HT-29 (cell line): ENCODE data around the gene RPL10. TPM values are rescaled to one million over a fixed set of nuclear protein-coding genes. Genes with fewer than 3 reads are reported as not detected.
A peak's percentile ranks its signal among the peaks of the same experiment; 100 is the strongest.
"Not testable (repeated sequence)": the region's sequence is repeated elsewhere in the genome, so short reads cannot be mapped to it uniquely, and the experiment has no call there.

Experiments used
- DNase-seq: peaks from one replicate; pipeline ENCODE4 v3.0.0-alpha.2; 2015; ENCODE audit warnings: low spot score
- total RNA-seq: library from RNA; depleted of rRNA; stranded (reverse); fragments of >200 nt; shearing (Covaris generic); gene quantifications from 2 replicates; pipeline ENCODE4 v1.2.3, GENCODE V29; 2014

Gene RPL10
- total RNA-seq, 1 experiment from 2014 or later, result 4,676 TPM

DNA sequence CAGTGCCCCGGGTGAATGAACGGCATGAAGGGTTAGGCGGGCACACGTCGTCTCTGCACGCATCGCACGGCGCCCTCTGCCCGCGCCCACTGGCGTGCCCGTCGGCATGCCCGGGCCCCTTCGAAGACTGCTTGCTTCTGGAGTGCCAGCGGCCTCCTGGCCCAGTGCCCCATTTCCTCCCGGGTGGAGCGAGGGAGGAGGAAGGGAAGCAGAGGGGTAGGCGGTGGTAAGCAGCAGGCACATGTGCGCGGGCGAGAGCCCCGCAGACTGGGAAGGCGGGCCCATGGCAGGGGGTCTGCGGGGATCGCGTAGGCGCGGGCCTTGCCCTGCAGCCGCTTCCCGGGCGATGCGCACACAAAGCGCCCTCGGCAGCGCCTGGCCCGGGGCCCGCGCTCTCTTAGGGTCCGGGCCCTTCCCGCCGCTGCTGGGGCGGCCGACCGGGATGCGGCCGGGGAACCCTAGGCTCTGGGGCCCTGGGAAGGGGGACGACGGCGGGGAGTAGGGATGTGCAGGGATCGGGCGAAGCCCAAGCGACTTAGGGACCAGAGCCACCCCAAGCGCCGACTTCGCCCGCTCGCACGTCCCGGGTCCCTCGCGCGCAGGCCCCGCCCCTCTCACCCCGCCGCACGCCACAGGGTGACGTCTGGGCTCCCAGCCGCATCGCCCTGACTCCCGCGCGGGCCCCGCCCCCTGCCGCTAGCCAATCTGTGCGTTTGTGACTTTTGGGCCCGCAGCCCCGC lies 19.9 kb upstream of the RPL10 start:
- peak; percentile 73 for DNase-seq

DNA sequence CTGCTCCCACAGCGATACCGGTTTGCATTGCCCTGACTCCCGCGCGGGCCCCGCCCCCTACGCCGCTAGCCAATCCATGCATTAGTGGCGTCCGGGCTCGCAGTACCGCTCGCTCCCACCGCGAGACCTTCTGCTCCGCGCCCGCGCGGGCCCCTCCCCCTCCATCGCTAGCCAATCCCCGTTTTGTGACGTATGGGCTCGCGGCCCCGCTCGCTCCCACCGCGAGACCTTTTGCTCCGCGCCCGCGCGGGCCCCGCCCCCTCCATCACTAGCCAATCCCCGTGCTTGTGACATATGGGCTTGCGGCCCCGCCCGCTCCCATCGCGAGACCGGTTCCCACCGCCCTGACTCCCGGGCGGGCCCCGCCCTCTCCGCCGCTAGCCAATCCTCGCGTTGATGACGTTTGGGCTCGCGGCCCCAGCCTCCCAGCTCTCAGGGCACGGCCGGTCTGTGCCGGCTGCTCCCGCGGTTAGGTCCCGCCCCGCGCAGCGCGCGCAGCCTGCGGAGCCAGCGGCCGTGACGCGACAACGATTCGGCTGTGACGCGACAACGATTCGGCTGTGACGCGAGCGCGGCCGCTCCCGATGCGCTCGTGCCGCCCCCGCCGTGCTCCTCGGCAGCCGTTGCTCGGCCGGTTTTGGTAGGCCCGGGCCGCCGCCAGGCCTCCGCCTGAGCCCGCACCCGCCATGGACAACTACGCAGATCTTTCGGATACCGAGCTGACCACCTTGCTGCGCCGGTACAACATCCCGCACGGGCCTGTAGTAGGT lies 19.2 kb upstream of the RPL10 start, which contains the start of gene EMD:
Gene EMD (plus strand): TSS at position 497 of the 770 bp plus-strand sequence. CDS start 190 bp downstream, at position 687.
- peak; percentile 99 for DNase-seq

DNA sequence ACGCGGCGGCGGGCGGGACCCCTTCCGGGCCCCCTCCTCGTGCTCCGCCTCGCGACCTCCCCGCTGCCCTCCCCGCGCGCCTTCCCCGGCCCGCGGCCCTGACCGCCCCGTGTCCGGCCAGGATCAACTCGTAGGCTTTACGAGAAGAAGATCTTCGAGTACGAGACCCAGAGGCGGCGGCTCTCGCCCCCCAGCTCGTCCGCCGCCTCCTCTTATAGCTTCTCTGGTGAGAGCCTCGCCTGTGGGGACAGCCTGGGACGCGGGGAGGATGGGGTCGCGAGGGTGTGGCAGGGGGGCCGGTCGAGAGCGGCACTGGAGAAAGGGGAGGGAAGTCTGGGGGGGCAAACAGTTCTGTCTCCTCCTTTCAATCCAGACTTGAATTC lies 18.6 kb upstream of the RPL10 start:
- no peak for DNase-seq

DNA sequence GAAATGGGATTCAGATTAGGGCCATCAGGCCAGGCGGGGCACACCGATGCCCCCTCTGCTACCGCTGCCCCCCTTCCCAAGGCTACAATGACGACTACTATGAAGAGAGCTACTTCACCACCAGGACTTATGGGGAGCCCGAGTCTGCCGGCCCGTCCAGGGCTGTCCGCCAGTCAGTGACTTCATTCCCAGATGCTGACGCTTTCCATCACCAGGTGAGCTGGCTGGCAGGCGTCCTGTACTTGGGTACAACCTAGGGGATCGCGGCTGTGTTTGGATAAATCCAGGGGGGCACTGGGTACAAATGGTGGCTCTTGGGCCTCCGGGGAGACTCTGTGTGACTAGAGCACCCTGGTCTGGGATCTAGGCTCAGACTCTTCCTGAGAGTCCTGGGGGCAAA lies 18.0 kb upstream of the RPL10 start:
- DNase-seq, result no peak

DNA sequence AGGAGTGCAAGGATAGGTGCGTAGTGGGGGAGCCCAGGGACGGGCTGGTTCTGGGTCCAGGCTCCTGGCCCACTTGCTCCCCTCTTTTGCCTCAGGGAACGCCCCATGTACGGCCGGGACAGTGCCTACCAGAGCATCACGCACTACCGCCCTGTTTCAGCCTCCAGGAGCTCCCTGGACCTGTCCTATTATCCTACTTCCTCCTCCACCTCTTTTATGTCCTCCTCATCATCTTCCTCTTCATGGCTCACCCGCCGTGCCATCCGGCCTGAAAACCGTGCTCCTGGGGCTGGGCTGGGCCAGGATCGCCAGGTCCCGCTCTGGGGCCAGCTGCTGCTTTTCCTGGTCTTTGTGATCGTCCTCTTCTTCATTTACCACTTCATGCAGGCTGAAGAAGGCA lies 17.4 kb upstream of the RPL10 start:
- no peak for DNase-seq

DNA sequence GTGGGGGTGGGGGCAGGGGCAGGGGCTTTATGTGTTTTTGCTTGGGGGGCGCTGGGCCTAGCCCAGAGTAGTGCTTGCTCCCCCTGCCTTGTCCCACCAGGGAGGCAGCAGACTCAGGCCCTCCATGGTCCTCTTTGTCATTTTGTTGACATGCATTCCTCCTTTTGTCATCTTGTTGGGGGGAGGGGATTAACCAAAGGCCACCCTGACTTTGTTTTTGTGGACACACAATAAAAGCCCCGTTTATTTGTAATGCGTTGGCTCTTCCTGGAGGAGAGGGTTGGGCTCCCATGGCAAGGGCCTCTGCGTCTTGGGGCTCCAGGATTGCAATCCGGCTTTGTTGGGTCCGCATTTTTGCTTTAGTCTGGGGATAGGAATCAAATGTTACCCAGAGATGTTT lies 16.9 kb upstream of the RPL10 start:
- no peak for DNase-seq

DNA sequence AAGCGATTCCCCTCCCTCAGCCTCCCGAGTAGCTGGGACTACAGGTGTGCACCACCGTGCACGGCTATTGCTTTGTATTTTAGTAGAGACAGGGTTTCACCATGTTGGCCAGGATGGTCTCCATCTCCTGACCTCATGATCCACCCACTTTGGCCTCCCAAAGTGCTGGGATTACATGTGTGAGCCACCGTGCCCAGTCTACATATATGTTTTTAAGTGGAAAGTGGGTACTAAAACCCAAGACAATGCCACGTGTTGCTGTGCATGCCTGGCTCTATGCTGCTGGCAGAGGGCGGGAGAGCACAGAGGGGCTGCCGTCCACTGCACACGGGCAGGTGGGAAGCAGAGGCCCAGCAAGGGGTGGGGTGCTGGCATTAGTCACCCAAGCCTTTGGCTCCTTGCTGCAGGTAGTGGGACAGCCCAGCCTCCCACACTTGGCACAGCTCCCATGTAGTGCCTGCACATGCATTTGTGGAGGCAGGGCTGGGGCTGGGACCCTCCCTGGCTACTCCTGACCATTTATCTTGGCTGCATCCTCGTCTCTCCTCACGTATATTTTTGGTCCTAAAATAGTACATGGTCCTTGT lies 15.6 kb upstream of the RPL10 start:
- DNase-seq, result no peak

DNA sequence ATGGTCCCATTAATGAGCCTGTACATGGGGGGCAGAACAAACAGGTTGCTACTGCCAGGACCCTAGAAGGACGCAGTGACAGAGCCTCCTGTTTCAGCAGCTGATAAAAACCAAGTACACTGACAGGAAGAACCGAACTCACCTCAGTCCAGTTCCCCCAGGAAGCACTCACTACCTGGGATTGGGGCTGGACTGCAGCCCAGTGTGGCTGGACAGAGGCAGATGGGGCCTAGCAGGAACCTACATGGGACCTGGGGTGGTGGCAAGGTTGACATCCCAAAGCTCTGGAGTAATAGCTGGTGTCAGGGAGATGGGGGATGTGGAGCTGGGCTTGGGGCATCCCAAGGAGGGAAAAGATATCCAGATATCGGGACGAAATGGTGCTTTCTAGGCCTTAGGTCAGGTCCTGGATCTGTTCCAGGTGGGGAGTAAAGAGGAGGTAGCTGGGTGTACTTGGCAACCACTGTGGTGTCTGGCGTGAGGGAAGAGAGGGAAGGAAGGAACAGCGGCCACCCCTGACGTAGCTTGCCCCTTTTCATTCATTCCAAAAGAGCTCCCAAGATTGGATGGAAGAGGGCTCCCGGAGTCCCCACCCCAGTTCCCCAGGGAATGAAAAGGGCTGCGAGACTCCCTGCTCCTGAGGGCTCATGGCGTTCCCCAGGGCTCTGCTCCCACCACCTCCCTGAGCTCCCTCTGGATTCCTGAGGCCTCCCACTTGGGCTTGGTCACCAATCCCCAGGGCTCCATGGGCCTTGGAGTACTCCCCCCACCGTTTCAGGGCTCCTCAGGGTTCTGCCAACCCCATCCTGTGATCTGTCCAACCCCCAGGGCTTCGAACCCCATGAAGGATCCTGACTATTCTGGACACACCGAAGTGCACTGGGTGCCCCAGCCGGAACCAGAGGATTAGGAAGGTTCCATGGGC lies 14.6 kb upstream of the RPL10 start:
- no peak for DNase-seq

DNA sequence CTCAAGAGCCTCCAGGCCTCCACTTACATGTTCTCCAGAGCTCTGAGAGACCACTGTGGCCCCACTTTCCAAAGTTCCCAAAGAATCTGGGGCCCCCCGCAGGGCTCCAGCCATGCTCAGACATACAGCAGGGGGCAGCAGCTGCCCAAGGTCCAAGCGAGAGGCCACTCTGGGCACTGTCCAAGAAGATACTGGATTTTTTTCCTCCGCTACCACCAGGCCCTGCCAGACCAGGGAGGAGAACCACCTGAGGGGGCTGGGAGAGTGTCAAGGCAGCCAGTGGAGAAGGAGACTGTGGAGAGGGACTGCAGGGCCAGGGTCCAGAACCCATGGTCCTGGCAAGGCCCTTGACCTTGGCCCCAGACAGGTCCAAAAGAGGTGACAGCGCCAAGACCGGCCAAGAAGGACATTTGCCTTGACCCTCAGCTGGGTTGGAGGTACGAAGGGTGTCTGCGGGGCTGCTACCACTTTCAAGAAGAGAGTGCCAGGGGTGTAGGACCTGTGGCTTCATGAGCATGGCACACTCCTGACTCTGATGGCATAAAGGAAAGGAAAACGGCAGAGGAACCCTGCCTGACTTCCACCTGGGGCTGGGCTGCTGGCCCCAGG lies 13.8 kb upstream of the RPL10 start:
- DNase-seq, result no peak

DNA sequence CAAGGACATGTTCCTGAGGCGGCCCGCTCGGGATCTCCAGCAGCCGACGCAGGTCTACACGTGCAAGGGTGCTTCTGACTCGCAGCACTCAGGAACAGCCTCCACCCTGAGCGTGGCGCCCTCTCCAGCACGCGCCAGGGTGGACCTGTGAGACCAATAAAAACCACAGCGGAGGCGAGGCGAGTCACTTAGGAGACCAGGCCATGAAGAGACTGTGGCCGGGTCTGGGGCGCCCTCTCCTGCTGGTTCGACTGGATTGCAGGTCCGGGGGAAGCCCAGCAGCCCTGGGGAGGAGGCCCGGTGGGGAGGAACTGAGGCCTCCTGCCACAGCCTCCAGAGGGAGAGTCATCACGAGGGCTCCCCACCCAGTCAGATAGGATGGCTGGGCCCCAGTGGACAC lies 10.1 kb upstream of the RPL10 start:
- not testable (repeated sequence) for DNase-seq

DNA sequence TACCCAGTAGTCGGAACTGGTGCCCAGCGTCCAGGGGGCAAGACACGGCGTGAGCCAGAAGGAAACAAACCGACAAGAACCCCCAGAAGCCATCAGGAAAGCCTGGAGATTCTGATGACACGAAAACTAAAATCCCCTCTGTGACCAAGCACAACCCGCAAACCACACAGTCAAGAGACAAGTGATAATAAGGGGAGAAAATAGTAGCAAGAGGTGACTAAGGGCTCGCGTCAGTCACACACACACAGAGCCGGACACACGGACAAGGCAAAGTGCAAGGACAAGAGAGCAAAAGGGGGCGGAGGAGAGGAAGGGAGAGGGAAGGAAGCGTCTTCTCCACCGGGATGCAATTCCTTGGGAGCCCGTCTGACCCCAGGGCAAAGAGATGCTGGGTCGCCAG lies 9.5 kb upstream of the RPL10 start:
- not testable (repeated sequence) for DNase-seq

DNA sequence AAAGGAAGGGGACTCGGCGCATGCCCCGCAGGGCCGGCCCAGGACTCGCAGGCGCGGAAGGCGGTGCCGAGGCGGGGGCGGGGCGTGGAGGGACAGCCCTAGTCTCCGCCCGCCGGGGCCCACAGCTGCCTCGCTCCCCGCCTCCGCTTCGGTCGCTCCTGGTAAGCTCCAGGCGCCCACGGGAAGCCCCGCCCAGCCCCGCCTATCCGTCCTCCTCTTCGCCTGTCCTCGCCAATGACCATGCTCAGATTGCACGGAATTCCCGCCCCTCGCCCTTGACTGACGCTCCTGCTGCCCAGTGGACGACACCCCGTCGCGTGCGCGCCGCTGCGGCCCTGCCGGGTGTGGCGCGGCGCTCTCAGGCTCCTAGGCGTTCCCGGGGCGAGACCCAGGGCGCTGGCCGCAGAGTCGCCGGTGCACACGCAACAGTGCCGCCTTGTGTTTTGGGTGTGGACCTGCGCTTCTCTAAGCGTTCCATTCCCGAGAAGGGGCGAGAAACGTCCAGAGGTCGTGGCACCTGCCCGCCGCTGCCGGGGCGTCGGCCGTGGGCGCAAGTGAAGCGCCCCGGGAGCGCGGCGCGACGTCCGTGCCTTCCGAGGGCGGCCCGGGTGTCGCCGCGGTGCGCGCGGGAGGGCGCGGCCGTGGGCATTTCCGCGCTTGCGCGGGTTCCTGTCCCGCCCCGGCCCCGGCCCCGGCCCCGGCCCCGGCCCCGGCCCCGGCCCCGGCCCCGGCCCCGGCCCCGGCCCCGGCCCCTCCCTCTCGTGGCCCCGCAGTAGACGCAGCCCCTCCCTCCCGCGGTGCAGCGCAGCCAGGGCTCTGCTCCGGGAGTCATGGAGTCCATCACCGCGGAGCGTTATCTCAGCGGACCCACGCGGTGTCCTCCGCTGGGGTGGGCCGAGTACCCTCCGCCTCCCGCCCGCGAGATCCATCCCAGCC lies 8.1 kb upstream of the RPL10 start:
- not testable (repeated sequence) for DNase-seq

DNA sequence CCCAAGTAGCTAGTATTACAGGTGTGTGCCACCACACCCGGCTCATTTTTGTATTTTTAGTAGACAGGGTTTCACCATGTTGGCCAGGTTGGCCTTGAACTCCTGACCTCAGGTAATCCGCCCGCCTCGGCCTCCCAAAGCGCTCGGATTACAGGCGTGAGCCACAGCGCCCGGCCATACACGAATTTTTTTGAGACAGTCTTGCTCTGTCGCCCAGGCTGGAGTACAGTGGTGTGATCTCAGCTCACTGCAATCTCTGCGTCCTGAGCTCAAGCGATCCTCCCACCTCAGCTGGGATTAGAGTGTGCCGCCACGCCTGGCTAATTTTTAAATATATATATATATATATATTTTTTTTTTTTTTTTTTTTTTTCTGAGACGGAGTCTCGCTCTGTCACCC lies 1.8 kb upstream of the RPL10 start:
- not testable (repeated sequence) for DNase-seq

DNA sequence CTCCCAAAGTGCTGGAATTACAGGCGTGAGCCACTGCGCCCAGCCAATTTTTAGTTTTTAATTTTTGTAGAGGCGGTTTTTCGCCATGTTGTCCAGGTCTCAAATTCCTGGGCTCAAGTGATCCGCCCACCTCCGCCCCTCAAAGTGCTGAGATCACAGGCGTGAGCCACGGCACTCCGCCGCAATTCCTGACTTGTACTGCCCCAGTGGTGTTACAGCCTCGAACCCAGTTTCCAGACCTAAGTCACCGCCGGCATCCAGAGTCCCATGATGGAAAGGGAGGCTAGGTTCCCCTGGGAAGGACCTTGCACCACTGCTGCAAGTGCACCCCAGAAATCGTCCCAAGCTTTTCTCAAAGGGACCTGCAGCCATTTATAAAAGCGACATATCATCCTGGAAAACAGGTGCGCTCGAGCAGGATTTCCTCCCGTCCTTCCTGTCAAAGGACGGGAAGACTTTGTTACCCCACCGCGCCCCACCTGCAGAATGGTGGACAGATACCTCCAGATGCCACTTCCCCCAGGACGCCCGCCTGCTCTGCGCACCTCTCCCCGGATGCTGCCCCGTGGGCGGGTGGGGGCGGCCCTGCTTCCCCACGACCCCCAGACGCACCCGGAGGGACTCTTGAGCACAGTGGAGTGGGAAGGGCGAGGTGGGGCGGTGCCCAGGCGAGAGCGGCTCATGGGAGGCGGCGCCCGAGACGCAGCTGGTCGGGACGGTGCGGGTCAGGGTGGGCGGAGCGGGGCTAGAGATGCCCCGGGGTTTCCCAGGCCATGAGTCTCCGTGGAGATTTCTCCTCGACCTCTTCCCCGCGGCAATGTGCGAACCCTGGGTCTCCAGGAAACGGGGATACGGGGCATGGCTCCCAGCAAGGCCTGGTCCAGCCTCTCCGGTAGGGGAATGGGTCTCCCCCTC lies 947 bp upstream of the RPL10 start:
- DNase-seq, result peak; percentile 88

DNA sequence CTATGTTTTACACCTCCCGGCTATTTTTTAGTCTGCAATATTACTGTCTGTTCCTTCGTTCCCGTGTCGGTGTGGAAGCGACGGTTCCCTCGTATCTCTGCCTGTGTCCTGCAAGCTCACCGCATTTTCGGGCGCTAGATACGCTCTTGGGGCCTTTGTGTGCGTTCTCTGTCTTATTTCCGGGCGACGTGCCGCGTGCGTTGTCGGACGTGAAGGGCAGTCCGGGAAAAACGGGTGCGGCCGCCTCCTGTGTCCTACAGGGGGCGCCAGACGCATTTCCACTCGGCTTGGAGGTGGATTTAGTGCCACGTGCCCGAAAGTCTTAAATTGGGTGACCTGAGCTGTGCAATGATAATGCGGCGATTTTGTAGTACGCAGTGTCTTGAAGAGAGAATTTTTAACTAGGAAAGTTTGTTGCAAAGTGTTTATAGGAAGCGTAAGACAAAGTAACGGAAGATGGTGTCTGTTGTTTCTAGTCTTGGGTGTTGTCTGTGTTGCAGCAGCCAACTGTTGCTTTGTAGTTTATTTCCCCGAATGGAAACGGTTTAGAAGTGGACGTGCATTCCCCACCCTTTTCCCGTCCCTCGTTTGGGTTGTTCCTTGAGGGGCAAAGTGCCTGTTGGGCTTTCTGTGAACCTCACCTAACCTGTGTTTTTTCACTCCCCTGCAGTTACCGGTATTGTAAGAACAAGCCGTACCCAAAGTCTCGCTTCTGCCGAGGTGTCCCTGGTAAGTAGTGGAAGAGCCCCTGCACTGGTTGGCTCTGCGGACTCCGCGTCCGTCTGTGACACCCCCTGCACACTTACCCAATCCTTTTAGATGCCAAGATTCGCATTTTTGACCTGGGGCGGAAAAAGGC lies 720 bp downstream of the RPL10 start:
- peak; percentile 95 for DNase-seq

DNA sequence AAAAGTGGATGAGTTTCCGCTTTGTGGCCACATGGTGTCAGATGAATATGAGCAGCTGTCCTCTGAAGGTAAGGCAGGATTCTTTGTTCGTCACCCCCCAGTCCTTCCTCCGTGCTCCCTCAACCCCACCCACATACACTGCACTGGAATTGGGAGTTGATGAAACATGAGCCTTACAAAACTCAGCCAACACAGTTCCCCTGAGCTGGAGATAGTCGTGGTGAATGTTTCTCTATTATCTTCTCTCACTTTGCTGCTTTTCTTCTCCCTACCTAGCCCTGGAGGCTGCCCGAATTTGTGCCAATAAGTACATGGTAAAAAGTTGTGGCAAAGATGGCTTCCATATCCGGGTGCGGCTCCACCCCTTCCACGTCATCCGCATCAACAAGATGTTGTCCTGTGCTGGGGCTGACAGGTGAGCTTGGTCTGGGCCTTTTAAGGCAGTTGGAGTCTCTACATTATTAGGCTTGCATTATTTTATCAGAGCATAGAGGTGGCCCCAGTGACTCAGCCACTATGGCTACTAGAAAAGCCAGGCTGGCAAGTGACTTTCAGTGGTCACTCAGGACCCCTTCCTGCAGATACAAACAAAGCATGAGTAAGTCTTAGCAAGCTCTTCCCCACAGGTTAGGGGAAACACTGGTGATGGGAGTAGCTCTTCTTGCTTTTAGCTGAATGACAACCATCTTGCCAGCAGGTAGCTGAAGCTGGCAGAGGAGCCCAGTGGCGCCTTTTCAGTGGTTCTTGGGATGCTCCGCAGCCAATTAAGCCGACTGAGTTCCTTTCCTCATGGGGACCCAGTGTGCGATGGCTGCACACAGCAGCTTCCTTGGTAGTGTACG lies 1.6 kb downstream of the RPL10 start:
- DNase-seq, result no peak

DNA sequence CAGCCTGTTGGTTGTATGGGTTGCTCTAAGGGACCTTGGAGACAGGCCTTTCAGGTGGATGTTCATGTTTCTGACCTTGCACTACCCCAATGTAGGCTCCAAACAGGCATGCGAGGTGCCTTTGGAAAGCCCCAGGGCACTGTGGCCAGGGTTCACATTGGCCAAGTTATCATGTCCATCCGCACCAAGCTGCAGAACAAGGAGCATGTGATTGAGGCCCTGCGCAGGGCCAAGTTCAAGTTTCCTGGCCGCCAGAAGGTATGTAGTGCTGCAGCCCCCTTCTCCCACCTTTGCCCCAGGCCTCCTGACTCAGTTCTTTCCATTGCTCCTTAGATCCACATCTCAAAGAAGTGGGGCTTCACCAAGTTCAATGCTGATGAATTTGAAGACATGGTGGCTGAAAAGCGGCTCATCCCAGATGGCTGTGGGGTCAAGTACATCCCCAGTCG lies 2.2 kb downstream of the RPL10 start:
- DNase-seq, result not testable (repeated sequence)
